HepG2 (cell line): ENCODE results near the gene CARMIL1. TPM values are rescaled to one million over a fixed set of nuclear protein-coding genes. Genes with fewer than 3 reads are reported as not detected.

Experiments used
- ADNP ChIP-seq: sonication (generic); formaldehyde crosslinking; IDR thresholded peaks from 2 replicates; pipeline ENCODE4 v1.4.0; 2020; ENCODE audit warnings: missing genetic modification reagents
- ARID2 ChIP-seq: sonication (generic); formaldehyde crosslinking; IDR thresholded peaks from 2 replicates; pipeline ENCODE4 v1.8.1; 2022; ENCODE audit warnings: mild to moderate bottlenecking, missing genetic modification reagents, borderline replicate concordance
- ATF7 ChIP-seq, 2 experiments: fragments of 450-650 bp in 1 of 2; sonication (generic) in 1 of 2; formaldehyde crosslinking in 1 of 2; IDR thresholded peaks; 2 replicates each; pipeline versions ENCODE4 v1.4.0 to v1.6.1; 2016 to 2020; ENCODE audit warnings: antibody characterized with exemption in 1 of 2, mild to moderate bottlenecking in 1 of 2, missing genetic modification reagents in 1 of 2
- HOXA3 ChIP-seq: sonication (generic); formaldehyde crosslinking; IDR thresholded peaks from 2 replicates; pipeline ENCODE4 v1.5.0; 2020; ENCODE audit warnings: missing genetic modification reagents
- HOXA9 ChIP-seq: sonication (generic); formaldehyde crosslinking; IDR thresholded peaks from 2 replicates; pipeline ENCODE4 v1.8.1; 2022; ENCODE audit warnings: missing genetic modification reagents, mild to moderate bottlenecking, moderate library complexity, borderline replicate concordance
- IRF9 ChIP-seq: sonication (generic); formaldehyde crosslinking; IDR thresholded peaks from 2 replicates; pipeline ENCODE4 v1.8.0; 2022; ENCODE audit warnings: missing genetic modification reagents, mild to moderate bottlenecking, borderline replicate concordance
- IRX3 ChIP-seq: sonication (generic); formaldehyde crosslinking; IDR thresholded peaks from 2 replicates; pipeline ENCODE4 v1.8.1; 2023; ENCODE audit warnings: mild to moderate bottlenecking, low read depth, missing genetic modification reagents, borderline replicate concordance
- JDP2 ChIP-seq: sonication (generic); formaldehyde crosslinking; IDR thresholded peaks from 2 replicates; pipeline ENCODE4 v1.8.1; 2022; ENCODE audit warnings: missing genetic modification reagents, borderline replicate concordance
- MEF2D ChIP-seq: sonication (generic); formaldehyde crosslinking; IDR thresholded peaks from 2 replicates; pipeline ENCODE4 v1.5.1; 2020; ENCODE audit warnings: mild to moderate bottlenecking, missing genetic modification reagents
- PAX8 ChIP-seq: sonication (generic); formaldehyde crosslinking; IDR thresholded peaks from 2 replicates; pipeline ENCODE4 v1.8.0; 2022; ENCODE audit warnings: mild to moderate bottlenecking, missing genetic modification reagents, borderline replicate concordance
- POLR2AphosphoS2 ChIP-seq: IDR thresholded peaks from 2 replicates; pipeline ENCODE4 v1.6.1; 2011; ENCODE audit warnings: low read depth, low read length, improper control_type of control experiment
- RARA ChIP-seq: IDR thresholded peaks from 2 replicates; pipeline ENCODE4 v1.6.1; 2016; ENCODE audit warnings: missing genetic modification reagents, missing compliant biosample characterization
- SCMH1 ChIP-seq: sonication (generic); formaldehyde crosslinking; IDR thresholded peaks from 2 replicates; pipeline ENCODE4 v1.9.0; 2021; ENCODE audit warnings: missing genetic modification reagents, mild to moderate bottlenecking, borderline replicate concordance
- SNAPC2 ChIP-seq: sonication (generic); formaldehyde crosslinking; IDR thresholded peaks from 2 replicates; pipeline ENCODE4 v1.8.1; 2022; ENCODE audit warnings: mild to moderate bottlenecking, missing genetic modification reagents
- ZNF326 ChIP-seq: sonication (generic); formaldehyde crosslinking; IDR thresholded peaks from 2 replicates; pipeline ENCODE4 v1.4.0; 2020; ENCODE audit warnings: missing genetic modification reagents, borderline replicate concordance
- ZNF343 ChIP-seq: sonication (generic); formaldehyde crosslinking; IDR thresholded peaks from 2 replicates; pipeline ENCODE4 v1.4.0; 2020; ENCODE audit warnings: mild to moderate bottlenecking, missing genetic modification reagents
- ZNF383 ChIP-seq: sonication (generic); formaldehyde crosslinking; IDR thresholded peaks from 2 replicates; pipeline ENCODE4 v1.4.0; 2020; ENCODE audit warnings: missing genetic modification reagents, mild to moderate bottlenecking, borderline replicate concordance
- ZNF44 ChIP-seq: sonication (generic); formaldehyde crosslinking; IDR thresholded peaks from 2 replicates; pipeline ENCODE4 v1.5.1; 2020; ENCODE audit warnings: mild to moderate bottlenecking, missing genetic modification reagents
- ZNF878 ChIP-seq: sonication (generic); formaldehyde crosslinking; IDR thresholded peaks from 2 replicates; pipeline ENCODE4 v1.8.1; 2023; ENCODE audit warnings: mild to moderate bottlenecking, missing genetic modification reagents, moderate library complexity
- ZNF891 ChIP-seq: sonication (generic); formaldehyde crosslinking; IDR thresholded peaks from 2 replicates; pipeline ENCODE4 v1.5.0; 2020; ENCODE audit warnings: mild to moderate bottlenecking, missing genetic modification reagents
- polyA plus RNA-seq, 8 experiments: library from polyadenylated mRNA; depleted of rRNA in 3 of 8; stranded (reverse) in 7 of 8; unstranded in 1 of 8; fragments of >200 nt; fragmentation: Illumina TruSeq in 4 of 8; extraction: Trizol in 4 of 8; gene quantifications; 2 replicates each; pipeline versions ENCODE4 v1.2.1 to v1.2.3, GENCODE V29; 2011 to 2016; ENCODE audit warnings: low read depth in 4 of 8, missing spikeins in 1 of 8, mixed read lengths in 1 of 8; ENCODE audit not compliant: insufficient read depth in 1 of 8
- total RNA-seq, 5 experiments: library from RNA; depleted of rRNA; stranded (reverse); fragments of >200 nt; fragmentation: Illumina TruSeq; extraction: Trizol; gene quantifications; 2 replicates each; pipeline ENCODE4 v1.2.3, GENCODE V29; 2016; ENCODE audit warnings: low read depth in 1 of 5
- TF ChIP-seq, protein P1 (sequence below): sonication (generic); formaldehyde crosslinking; IDR thresholded peaks from 2 replicates; pipeline ENCODE4 v1.5.0; 2020; ENCODE audit warnings: mild to moderate bottlenecking, missing genetic modification reagents
- TF ChIP-seq, protein P2 (sequence below): IDR thresholded peaks from 2 replicates; pipeline ENCODE4 v1.6.1; 2016; ENCODE audit warnings: low read depth, missing genetic modification reagents, missing compliant biosample characterization

CARMIL1 gene
- total and polyA plus RNA-seq, 2 of the 13 experiments (the other 11 are each of a cell fraction or from before 2014, with no cell fraction given), result 1.8 to 2.6 TPM

DNA sequence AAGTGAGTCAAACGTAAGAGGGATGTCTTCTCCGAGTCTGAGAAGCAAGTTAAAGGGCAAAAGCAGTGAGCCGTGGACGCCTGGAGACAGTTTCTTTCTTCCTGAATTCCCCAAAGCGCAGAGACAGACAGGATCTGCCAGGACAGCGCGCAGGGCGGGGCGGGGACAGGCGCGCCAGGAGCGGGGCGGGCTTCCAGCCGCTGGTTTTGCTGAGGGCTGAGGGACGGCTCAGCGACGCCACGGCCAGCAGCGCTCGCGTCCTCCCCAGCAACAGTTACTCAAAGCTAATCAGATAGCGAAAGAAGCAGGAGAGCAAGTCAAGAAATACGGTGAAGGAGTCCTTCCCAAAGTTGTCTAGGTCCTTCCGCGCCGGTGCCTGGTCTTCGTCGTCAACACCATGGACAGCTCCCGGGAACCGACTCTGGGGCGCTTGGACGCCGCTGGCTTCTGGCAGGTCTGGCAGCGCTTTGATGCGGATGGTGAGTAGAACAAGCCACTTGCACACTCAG lies 372.9 kb downstream of the CARMIL1 start, which contains the start of gene SCGN (continued):
- TF ChIP-seq ZNF891 (CRISPR knock-in tag), result no peak
- TF ChIP-seq POLR2AphosphoS2, result no peak
- TF ChIP-seq ZNF326 (CRISPR knock-in tag), result no peak
- TF ChIP-seq, protein P1, sequence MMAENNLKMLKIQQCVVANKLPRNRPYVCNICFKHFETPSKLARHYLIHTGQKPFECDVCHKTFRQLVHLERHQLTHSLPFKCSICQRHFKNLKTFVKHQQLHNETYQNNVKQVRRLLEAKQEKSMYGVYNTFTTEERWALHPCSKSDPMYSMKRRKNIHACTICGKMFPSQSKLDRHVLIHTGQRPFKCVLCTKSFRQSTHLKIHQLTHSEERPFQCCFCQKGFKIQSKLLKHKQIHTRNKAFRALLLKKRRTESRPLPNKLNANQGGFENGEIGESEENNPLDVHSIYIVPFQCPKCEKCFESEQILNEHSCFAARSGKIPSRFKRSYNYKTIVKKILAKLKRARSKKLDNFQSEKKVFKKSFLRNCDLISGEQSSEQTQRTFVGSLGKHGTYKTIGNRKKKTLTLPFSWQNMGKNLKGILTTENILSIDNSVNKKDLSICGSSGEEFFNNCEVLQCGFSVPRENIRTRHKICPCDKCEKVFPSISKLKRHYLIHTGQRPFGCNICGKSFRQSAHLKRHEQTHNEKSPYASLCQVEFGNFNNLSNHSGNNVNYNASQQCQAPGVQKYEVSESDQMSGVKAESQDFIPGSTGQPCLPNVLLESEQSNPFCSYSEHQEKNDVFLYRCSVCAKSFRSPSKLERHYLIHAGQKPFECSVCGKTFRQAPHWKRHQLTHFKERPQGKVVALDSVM (CRISPR knock-in tag), result no peak
- TF ChIP-seq PAX8 (CRISPR knock-in tag), result 0 out of 2 replicates have a peak, but pooled peaks have one; percentile 90
- no peak for TF ChIP-seq ZNF383
- TF ChIP-seq ZNF343 (CRISPR knock-in tag), result peak; percentile 88
- no peak for TF ChIP-seq SCMH1
- TF ChIP-seq ADNP (CRISPR knock-in tag), result no peak
- TF ChIP-seq ATF7 (IDR thresholded peaks at IDR 0.05), result no peak
- no peak for TF ChIP-seq ATF7 (CRISPR knock-in tag; IDR thresholded peaks at IDR 0.05)
- TF ChIP-seq HOXA9 (CRISPR knock-in tag), result peak; percentile 81; the same call in 1 of the 2 replicates
- no peak for TF ChIP-seq ZNF44 (CRISPR knock-in tag)
- TF ChIP-seq HOXA3 (CRISPR knock-in tag), result peak; percentile 82
- TF ChIP-seq ZNF878, result peak; percentile 94
- peak; percentile 69; the same call in 1 of the 2 replicates for TF ChIP-seq SNAPC2
- peak; percentile 97 for TF ChIP-seq IRX3
- TF ChIP-seq, protein P2, sequence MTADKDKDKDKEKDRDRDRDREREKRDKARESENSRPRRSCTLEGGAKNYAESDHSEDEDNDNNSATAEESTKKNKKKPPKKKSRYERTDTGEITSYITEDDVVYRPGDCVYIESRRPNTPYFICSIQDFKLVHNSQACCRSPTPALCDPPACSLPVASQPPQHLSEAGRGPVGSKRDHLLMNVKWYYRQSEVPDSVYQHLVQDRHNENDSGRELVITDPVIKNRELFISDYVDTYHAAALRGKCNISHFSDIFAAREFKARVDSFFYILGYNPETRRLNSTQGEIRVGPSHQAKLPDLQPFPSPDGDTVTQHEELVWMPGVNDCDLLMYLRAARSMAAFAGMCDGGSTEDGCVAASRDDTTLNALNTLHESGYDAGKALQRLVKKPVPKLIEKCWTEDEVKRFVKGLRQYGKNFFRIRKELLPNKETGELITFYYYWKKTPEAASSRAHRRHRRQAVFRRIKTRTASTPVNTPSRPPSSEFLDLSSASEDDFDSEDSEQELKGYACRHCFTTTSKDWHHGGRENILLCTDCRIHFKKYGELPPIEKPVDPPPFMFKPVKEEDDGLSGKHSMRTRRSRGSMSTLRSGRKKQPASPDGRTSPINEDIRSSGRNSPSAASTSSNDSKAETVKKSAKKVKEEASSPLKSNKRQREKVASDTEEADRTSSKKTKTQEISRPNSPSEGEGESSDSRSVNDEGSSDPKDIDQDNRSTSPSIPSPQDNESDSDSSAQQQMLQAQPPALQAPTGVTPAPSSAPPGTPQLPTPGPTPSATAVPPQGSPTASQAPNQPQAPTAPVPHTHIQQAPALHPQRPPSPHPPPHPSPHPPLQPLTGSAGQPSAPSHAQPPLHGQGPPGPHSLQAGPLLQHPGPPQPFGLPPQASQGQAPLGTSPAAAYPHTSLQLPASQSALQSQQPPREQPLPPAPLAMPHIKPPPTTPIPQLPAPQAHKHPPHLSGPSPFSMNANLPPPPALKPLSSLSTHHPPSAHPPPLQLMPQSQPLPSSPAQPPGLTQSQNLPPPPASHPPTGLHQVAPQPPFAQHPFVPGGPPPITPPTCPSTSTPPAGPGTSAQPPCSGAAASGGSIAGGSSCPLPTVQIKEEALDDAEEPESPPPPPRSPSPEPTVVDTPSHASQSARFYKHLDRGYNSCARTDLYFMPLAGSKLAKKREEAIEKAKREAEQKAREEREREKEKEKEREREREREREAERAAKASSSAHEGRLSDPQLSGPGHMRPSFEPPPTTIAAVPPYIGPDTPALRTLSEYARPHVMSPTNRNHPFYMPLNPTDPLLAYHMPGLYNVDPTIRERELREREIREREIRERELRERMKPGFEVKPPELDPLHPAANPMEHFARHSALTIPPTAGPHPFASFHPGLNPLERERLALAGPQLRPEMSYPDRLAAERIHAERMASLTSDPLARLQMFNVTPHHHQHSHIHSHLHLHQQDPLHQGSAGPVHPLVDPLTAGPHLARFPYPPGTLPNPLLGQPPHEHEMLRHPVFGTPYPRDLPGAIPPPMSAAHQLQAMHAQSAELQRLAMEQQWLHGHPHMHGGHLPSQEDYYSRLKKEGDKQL (CRISPR knock-in tag), result peak; percentile 58; the same call in 1 of the 2 replicates
- TF ChIP-seq IRF9 (CRISPR knock-in tag), result peak; percentile 96
- TF ChIP-seq JDP2 (CRISPR knock-in tag), result peak; percentile 27; the same call in 1 of the 2 replicates
- TF ChIP-seq MEF2D, result peak; percentile 93
- TF ChIP-seq RARA (CRISPR knock-in tag), result peak; percentile 79
- peak; percentile 99 for TF ChIP-seq ARID2 (CRISPR knock-in tag)
